Measurements from ENCODE around the gene ANKFN1.
A peak's percentile ranks its signal among the peaks of the same experiment; 100 is the strongest.

The ANKFN1 gene

GRCh38 chr17:56291226-56291805, 138.0 kb downstream of the ANKFN1 start:
- DNase-seq: no peak

- no peak for DNase-seq
These were observed 138.7 kb downstream of the ANKFN1 start for GRCh38 chr17:56292010-56292409.

GRCh38 chr17:56292578-56292977, 139.3 kb downstream of the ANKFN1 start:
- no peak for DNase-seq

- no peak for DNase-seq
These were observed 143.9 kb downstream of the ANKFN1 start for GRCh38 chr17:56297184-56297583.

GRCh38 chr17:56298846-56299245, 145.6 kb downstream of the ANKFN1 start:
- DNase-seq: no peak

GRCh38 chr17:56300144-56300543, 146.9 kb downstream of the ANKFN1 start:
- no peak for DNase-seq

GRCh38 chr17:56305007-56305406, 151.7 kb downstream of the ANKFN1 start:
- no peak for DNase-seq

- no peak for DNase-seq
These were observed 156.6 kb downstream of the ANKFN1 start for GRCh38 chr17:56309897-56310296.

- DNase-seq: no peak
These were observed 157.5 kb downstream of the ANKFN1 start for GRCh38 chr17:56310782-56311181.

- DNase-seq: no peak
These were observed 159.9 kb downstream of the ANKFN1 start for GRCh38 chr17:56313201-56313600.

GRCh38 chr17:56314026-56314425, 160.8 kb downstream of the ANKFN1 start:
- no peak for DNase-seq

GRCh38 chr17:56314984-56315602, 161.8 kb downstream of the ANKFN1 start:
- DNase-seq: no peak

GRCh38 chr17:56316604-56317003, 163.3 kb downstream of the ANKFN1 start:
- DNase-seq: no peak

- no peak for DNase-seq
These were observed 164.3 kb downstream of the ANKFN1 start for GRCh38 chr17:56317351-56318208.

- peak; percentile 59 for DNase-seq
These were observed 166.3 kb downstream of the ANKFN1 start for GRCh38 chr17:56319531-56319930.

GRCh38 chr17:56320443-56320842, 167.2 kb downstream of the ANKFN1 start:
- no peak for DNase-seq

- DNase-seq: no peak
These were observed 169.7 kb downstream of the ANKFN1 start for GRCh38 chr17:56322991-56323390.

- DNase-seq: no peak
These were observed 171.4 kb downstream of the ANKFN1 start for GRCh38 chr17:56324676-56325075.

GRCh38 chr17:56325313-56326000, 172.2 kb downstream of the ANKFN1 start:
- no peak for DNase-seq

GRCh38 chr17:56326001-56326359, 172.7 kb downstream of the ANKFN1 start:
- no peak for DNase-seq

- no peak for DNase-seq
These were observed 194.4 kb downstream of the ANKFN1 start for GRCh38 chr17:56347639-56348038.

- no peak for DNase-seq
These were observed 197.3 kb downstream of the ANKFN1 start for GRCh38 chr17:56350592-56350991.

GRCh38 chr17:56351675-56352074, 198.4 kb downstream of the ANKFN1 start:
- no peak for DNase-seq

- DNase-seq: no peak
These were observed 205.4 kb downstream of the ANKFN1 start for GRCh38 chr17:56358651-56359050.
